Activated naive CD8-positive, alpha-beta T cell treated with anti-CD3 and anti-CD28 coated beads for 36 hours (primary cell): Measurements from ENCODE around the gene IRAK1. TPM values are rescaled to one million over a fixed set of nuclear protein-coding genes. Genes with fewer than 3 reads are reported as not detected.
A peak's percentile ranks its signal among the peaks of the same experiment; 100 is the strongest.

Experiments used
- DNase-seq: peaks from one replicate; pipeline ENCODE4 v3.0.0; 2021
- H3K27ac Mint-ChIP-seq: one replicate; pipeline ENCODE4 v1.8.0; 2022; ENCODE audit warnings: mild to moderate bottlenecking, moderate library complexity, mixed read lengths
- H3K27me3 Mint-ChIP-seq: one replicate; pipeline ENCODE4 v1.8.0; 2022; ENCODE audit warnings: mild to moderate bottlenecking, mixed read lengths
- H3K36me3 Mint-ChIP-seq: one replicate; pipeline ENCODE4 v1.8.0; 2021; ENCODE audit warnings: mild to moderate bottlenecking, mixed read lengths
- H3K4me1 Mint-ChIP-seq: one replicate; pipeline ENCODE4 v1.8.0; 2021; ENCODE audit warnings: mixed read lengths
- H3K4me3 Mint-ChIP-seq: one replicate; pipeline ENCODE4 v1.8.0; 2022; ENCODE audit warnings: mild to moderate bottlenecking, moderate library complexity, mixed read lengths
- H3K9me3 Mint-ChIP-seq: one replicate; pipeline ENCODE4 v1.8.0; 2022; ENCODE audit warnings: mixed read lengths
- total RNA-seq, 2 experiments: library from RNA; stranded (reverse); gene quantifications; one replicate each; pipeline ENCODE4 v1.2.3, GENCODE V29; 2021

The IRAK1 gene
- total RNA-seq, 2 experiments from 2014 or later, result 155 to 159 TPM

DNA sequence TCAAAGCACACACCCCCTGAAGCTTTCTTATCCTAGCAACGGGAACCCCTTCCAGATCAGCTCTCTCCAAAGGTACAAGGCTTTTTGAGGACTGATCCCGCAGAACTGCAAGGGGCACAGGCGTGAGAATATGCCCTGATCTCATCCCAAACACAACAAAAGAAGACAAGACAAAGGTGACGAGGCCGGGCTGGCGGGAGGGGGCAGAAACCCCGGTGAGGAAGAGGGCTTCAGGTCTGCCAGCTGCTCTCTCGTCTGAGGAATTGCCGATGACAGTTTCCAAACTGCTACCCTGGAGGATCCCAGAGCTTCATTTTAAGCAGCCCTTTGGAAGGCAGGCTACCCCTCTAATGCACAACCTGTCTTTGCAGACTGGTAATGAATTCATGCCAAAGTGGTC is 51.4 kb downstream of the IRAK1 start:
- H3K27ac Mint-ChIP-seq, result peak overlapping the region; percentile 96
- H3K4me3 Mint-ChIP-seq, result peak overlapping the region; percentile 100

DNA sequence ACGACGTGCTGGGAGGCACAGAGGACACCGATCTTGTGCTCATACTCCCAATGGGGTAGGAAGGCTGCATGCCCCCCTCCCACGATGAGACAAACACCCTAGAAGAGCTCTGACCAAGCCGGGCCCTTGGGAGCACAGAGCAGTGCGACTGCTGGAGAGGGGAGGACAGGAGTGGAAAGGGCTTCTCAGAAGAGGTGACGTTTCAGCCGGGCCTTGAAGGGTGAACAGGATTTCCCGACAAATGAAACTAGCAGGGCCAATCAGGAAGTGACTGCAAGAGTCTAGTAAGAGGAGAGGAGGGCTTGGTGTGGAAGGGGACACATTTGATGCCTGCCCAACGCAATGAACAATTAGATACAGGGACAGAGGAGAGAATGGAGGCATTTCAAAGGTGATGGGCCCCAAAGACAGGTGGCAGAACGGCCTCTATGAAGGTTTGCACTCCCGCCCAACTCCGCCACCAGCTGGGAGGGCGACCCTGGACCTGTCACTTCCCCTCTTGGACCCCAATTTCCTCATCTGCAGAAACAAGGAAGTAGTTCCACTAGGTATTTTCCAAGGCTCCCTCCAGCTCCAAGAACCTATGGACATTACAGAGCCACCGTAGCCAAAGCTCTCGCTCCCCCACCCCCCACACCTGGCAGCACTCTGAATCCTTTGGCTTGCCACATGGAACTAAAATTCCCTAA is 52.0 kb downstream of the IRAK1 start:
- peaks cover 27% of the 10 kb centered on the region for H3K4me1 Mint-ChIP-seq
- H3K27me3 Mint-ChIP-seq, result no peaks in the 10 kb centered on the region
- peak overlapping the region; percentile 96 for H3K27ac Mint-ChIP-seq
- DNase-seq, result peak; percentile 41
- H3K4me3 Mint-ChIP-seq, result peak overlapping the region; percentile 100
- no peaks in the 10 kb centered on the region for H3K9me3 Mint-ChIP-seq
- H3K36me3 Mint-ChIP-seq, result peaks cover 40% of the 10 kb centered on the region

More for the DNA sequence above, 51.4 kb downstream of the IRAK1 start:
- Mint-ChIP-seq H3K27me3 (no peaks in the 10 kb centered on the region), H3K4me1 (peaks cover 27% of the 10 kb centered on the region), H3K9me3 (no peaks in the 10 kb centered on the region), H3K36me3 (peaks cover 38% of the 10 kb centered on the region)
- DNase-seq, result no peak

DNA sequence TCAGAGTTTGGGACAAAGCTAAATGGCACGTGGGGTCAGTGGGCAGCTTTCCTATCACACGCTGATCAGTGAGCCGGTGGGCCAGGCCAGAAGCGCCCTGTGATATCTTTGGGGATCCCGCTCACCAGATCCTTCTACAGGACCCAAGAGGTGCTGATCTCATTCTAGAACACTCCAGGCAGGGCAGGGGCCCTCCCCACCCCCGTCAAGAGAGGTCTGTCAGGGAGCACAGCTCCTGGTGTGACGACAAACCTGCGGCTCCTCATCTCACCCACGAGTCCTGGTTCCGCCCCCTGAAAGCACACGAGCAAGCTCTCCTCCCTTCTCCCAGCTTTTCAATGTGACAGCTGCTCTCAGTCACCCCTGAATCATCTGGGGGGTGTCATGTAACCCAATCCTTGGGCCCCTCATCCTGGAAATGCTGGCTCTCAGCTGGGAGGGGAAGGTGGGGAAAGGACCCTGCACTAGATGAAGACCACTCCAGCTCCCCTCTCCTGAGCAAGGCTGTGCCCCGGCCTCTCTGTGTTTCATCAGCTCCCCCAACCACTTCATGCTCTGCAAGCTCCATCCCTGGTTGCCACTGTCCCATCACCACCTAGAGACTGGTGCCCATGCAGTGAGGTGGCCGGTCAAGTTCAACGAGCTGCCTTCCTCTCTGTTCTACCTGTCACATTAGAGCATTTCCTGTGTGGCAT is 52.7 kb downstream of the IRAK1 start:
- H3K27me3 Mint-ChIP-seq, result no peaks in the 10 kb centered on the region
- peak overlapping the region; percentile 100 for H3K4me3 Mint-ChIP-seq
- peak overlapping the region; percentile 96 for H3K27ac Mint-ChIP-seq
- peaks cover 43% of the 10 kb centered on the region for H3K36me3 Mint-ChIP-seq
- DNase-seq, result peak; percentile 49
- H3K9me3 Mint-ChIP-seq, result no peaks in the 10 kb centered on the region
- peaks cover 27% of the 10 kb centered on the region for H3K4me1 Mint-ChIP-seq

- no peak for DNase-seq
- Mint-ChIP-seq H3K27ac (peak overlapping the region; percentile 96), H3K9me3 (no peaks in the 10 kb centered on the region), H3K4me1 (peaks cover 27% of the 10 kb centered on the region), H3K36me3 (peaks cover 41% of the 10 kb centered on the region), H3K27me3 (no peaks in the 10 kb centered on the region), H3K4me3 (peak overlapping the region; percentile 100)
Measured at GRCh38 chrX:153966283-153966688, 53.4 kb downstream of the IRAK1 start.

GRCh38 chrX:153965406-153965805 is 54.3 kb downstream of the IRAK1 start:
- H3K4me3 Mint-ChIP-seq, result peak overlapping the region; percentile 34
- H3K9me3 Mint-ChIP-seq, result no peaks in the 10 kb centered on the region
- peaks cover 27% of the 10 kb centered on the region for H3K4me1 Mint-ChIP-seq
- peak overlapping the region; percentile 12 for H3K27ac Mint-ChIP-seq
- no peaks in the 10 kb centered on the region for H3K27me3 Mint-ChIP-seq
- no peak for DNase-seq
- H3K36me3 Mint-ChIP-seq, result peaks cover 42% of the 10 kb centered on the region

DNA sequence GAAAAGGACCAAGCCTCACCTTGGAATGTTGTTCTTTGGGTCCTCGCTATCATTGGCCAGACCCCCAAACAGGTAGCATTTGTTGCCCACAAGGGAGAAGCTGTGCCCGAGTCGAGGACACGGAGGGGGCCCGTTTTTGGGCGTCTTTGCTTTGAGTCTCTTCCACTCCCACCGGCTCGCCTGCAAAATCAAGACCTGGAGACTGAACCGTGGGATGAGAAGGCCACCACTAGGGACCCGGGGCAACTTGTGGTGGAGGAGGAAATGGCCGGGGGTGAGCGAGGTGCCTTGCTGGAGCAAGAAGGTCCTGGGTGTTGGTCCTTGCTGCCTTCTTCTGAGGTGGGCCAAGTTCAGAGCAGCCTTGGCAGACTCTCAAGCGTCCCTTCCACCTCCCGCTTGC is 55.6 kb downstream of the IRAK1 start:
- no peak for DNase-seq
- Mint-ChIP-seq H3K36me3 (peaks cover 34% of the 10 kb centered on the region), H3K9me3 (no peaks in the 10 kb centered on the region)

DNA sequence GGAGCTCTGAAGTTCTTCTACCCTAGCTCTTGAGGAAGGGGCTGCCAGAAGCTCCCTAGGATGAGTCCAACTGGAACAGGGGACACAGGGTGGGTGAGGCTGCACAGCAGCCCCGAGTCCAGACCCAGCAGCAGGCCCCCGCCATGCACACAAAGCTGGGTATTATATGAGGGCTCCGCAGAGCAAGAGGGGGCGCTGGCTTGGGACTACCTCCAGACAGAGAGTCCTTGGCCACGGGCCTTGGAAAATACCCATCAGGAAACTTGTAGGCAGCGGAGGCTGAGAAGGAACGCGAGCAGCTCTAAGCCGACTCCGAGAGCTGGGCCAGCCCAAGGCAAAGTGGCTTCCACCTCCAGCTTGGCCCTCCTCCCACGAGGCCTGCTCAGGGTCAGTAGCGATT is 56.2 kb downstream of the IRAK1 start:
- Mint-ChIP-seq H3K4me3 (no peak overlapping the region), H3K27ac (no peak overlapping the region), H3K27me3 (no peaks in the 10 kb centered on the region), H3K9me3 (no peaks in the 10 kb centered on the region), H3K36me3 (peaks cover 30% of the 10 kb centered on the region), H3K4me1 (peaks cover 27% of the 10 kb centered on the region)
- no peak for DNase-seq

More for the DNA sequence above, 55.6 kb downstream of the IRAK1 start:
- Mint-ChIP-seq H3K27me3 (no peaks in the 10 kb centered on the region), H3K27ac (no peak overlapping the region), H3K4me3 (no peak overlapping the region), H3K4me1 (peaks cover 27% of the 10 kb centered on the region)

DNA sequence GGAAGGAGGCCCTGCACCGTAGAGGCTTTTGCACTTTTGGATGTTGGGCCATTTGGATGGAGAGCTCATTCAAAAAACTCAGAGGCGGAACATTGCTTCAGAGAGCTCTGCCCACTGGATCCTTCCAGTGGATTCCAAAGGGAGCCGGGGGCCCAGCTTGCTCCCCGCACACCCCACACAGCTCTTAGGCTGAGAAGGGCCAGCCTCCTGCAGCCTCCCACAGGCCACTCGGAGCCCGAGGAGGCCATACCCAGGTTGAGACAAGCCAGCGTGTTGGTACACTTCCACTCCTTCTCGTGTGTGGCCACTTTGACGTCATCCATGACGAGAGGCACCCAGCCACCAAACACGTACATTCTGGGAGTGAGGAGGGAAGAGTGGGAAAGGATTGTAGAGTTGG is 58.4 kb downstream of the IRAK1 start:
- DNase-seq, result no peak
- H3K4me3 Mint-ChIP-seq, result no peak overlapping the region
- H3K9me3 Mint-ChIP-seq, result no peaks in the 10 kb centered on the region
- no peaks in the 10 kb centered on the region for H3K27me3 Mint-ChIP-seq
- peaks cover 10% of the 10 kb centered on the region for H3K36me3 Mint-ChIP-seq
- H3K4me1 Mint-ChIP-seq, result peaks cover 7% of the 10 kb centered on the region
- no peak overlapping the region for H3K27ac Mint-ChIP-seq

DNA sequence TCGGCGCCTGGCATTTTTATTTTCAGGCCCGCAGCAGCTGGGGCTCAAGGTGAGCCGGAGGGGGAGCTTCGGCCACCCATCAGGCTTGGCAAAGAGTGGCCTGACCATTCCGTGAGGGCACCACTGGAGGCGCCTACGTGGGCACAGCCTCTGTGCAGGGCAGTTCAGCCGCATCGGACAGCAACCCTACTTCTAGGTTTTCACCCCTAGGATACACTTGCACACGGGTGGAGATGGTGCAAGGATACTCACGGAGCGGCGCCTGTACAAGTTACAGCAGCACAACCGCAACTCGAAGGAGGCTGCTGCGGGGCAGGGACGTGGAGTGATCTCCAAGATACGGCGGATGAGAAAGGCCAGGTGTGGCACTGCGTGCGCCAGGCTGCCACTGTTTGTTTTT is 58.9 kb downstream of the IRAK1 start:
- Mint-ChIP-seq H3K9me3 (no peaks in the 10 kb centered on the region), H3K4me3 (no peak overlapping the region), H3K27me3 (no peaks in the 10 kb centered on the region), H3K36me3 (peaks cover 7% of the 10 kb centered on the region), H3K27ac (no peak overlapping the region), H3K4me1 (peaks cover 6% of the 10 kb centered on the region)
- no peak for DNase-seq

Other genes with a start within 250 kb of the IRAK1 start
- gene SRPK3, start 238.9 kb downstream of the IRAK1 start, total RNA-seq, result not detected
- gene IDH3G, start 225.5 kb downstream of the IRAK1 start, total RNA-seq, result 10 to 100 TPM; 55.9 to 58.1 TPM
- 100 to 1,000 TPM; 133 to 145 TPM for gene SSR4, start 225.2 kb downstream of the IRAK1 start, total RNA-seq
- gene PDZD4, start 189.4 kb downstream of the IRAK1 start, total RNA-seq, result under 1 TPM; 0.38 to 0.70 TPM
- gene L1CAM, start 133.7 kb downstream of the IRAK1 start, total RNA-seq, result under 1 TPM; 0.16 to 0.29 TPM
- not detected for gene AVPR2, start 115.2 kb downstream of the IRAK1 start, total RNA-seq
- 100 to 1,000 TPM; 112 to 123 TPM for gene ARHGAP4, start 93.6 kb downstream of the IRAK1 start, total RNA-seq
- gene NAA10, start 84.9 kb downstream of the IRAK1 start, total RNA-seq, result 100 to 1,000 TPM; 150 to 153 TPM
- 10 to 100 TPM; 15.2 to 15.7 TPM for gene RENBP, start 75.3 kb downstream of the IRAK1 start, total RNA-seq
- 100 to 1,000 TPM; 140 to 142 TPM for gene HCFC1, start 48.1 kb downstream of the IRAK1 start, total RNA-seq
- 1 to 10 TPM; 3.4 to 6.2 TPM for gene TMEM187, start 47.1 kb downstream of the IRAK1 start, total RNA-seq
- 10 to 100 TPM; 50.9 to 53.1 TPM for gene MECP2, start 77.8 kb upstream of the IRAK1 start, total RNA-seq
- not detected for gene OPN1LW, start 124.3 kb upstream of the IRAK1 start, total RNA-seq
- not detected for gene OPN1MW, start 162.7 kb upstream of the IRAK1 start, total RNA-seq
- not detected for gene OPN1MW2, start 199.9 kb upstream of the IRAK1 start, total RNA-seq
- not detected for gene OPN1MW3, start 237.7 kb upstream of the IRAK1 start, total RNA-seq